AG09319 (cell line): Measurements from ENCODE around the gene ALDH1A1.
"Not testable (repeated sequence)": the region's sequence is repeated elsewhere in the genome, so short reads cannot be mapped to it uniquely, and the experiment has no call there.

Source experiments
- DNase-seq: peaks from one replicate; pipeline ENCODE4 v3.0.0-alpha.2; 2010; ENCODE audit warnings: low read depth; ENCODE audit errors: extremely low read depth
- TF ChIP-seq, protein P1 (sequence below): IDR thresholded peaks from 2 replicates; pipeline ENCODE4 v1.5.1; 2011; ENCODE audit warnings: low read depth, mild to moderate bottlenecking, inconsistent platforms, low read length, moderate library complexity

Gene ALDH1A1

DNA sequence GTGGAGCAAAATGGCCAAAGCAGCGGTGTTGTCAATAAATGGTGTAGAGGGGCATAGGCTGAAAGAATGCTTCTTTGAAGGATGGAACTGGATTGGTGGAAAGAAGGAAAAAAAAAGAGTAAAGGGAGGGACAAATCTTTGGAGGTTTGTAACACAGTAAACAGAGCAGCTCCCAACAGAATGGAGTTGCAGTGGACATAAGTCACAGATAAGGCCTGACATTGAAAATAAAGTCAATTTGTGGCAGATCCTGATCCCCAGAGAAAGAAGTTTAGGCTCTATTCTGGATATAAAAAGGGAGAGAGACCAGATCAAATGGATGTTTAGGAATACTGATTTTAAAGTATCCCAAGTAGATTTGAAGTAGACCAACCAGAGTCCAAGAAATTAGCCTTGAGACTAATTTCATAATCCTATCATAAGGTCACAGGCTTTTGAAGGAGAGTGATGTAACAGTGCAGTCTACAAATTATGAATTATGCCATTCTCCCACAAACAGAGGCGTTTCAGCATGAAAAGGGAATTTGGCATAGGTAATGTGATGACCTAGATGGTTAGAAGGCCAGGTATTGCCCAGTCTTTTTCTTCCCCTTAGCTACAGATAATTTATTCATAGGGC is 8.9 kb downstream of the ALDH1A1 start:
- no peak for DNase-seq

GRCh38 chr9:72942451-72942850 is 10.4 kb downstream of the ALDH1A1 start:
- DNase-seq: no peak
- TF ChIP-seq, protein P1, sequence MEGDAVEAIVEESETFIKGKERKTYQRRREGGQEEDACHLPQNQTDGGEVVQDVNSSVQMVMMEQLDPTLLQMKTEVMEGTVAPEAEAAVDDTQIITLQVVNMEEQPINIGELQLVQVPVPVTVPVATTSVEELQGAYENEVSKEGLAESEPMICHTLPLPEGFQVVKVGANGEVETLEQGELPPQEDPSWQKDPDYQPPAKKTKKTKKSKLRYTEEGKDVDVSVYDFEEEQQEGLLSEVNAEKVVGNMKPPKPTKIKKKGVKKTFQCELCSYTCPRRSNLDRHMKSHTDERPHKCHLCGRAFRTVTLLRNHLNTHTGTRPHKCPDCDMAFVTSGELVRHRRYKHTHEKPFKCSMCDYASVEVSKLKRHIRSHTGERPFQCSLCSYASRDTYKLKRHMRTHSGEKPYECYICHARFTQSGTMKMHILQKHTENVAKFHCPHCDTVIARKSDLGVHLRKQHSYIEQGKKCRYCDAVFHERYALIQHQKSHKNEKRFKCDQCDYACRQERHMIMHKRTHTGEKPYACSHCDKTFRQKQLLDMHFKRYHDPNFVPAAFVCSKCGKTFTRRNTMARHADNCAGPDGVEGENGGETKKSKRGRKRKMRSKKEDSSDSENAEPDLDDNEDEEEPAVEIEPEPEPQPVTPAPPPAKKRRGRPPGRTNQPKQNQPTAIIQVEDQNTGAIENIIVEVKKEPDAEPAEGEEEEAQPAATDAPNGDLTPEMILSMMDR: no peak

More for the DNA sequence above, 8.9 kb downstream of the ALDH1A1 start:
- TF ChIP-seq, protein P1: no peak

GRCh38 chr9:72939581-72939980 is 13.3 kb downstream of the ALDH1A1 start:
- DNase-seq: not testable (repeated sequence)

DNA sequence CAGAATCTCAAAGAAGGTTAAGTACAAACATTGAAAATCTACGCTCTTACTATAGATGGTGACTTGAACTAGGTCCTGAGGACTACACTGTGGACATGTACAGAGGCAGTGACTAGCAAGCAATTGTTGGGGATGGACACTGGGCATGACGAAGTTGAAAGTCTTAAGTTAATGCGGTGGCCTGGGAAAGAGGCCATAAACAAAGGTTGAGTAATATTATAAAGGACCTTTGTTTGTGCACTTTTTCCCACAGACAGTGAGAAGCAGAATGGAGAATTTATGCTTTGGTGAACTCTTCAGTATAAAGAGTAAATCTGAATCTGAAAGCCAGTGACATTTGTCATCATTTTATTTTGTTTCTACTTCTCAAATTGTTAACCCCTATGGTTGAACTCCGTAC is 15.3 kb downstream of the ALDH1A1 start:
- no peak for DNase-seq
- TF ChIP-seq, protein P1: no peak

DNA sequence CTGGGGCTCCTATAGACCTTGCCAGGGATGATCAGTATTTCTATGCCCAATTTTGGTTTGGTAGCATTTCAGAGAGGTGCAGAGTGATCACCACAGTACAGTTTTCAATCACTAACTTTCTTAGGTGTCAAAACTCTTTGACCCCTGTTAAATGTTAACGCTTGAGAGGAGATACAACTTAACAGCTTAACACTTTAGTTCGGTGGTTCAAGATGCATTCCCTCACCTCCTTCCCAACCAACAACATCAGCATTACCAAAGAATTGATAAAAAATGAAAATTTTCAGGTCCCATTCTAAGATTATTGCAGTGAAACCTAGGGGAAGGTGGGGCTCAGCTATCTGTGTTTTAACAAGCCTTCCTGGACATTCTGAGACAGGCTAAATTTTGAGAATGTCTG is 16.2 kb downstream of the ALDH1A1 start:
- no peak for DNase-seq
- TF ChIP-seq, protein P1: no peak

DNA sequence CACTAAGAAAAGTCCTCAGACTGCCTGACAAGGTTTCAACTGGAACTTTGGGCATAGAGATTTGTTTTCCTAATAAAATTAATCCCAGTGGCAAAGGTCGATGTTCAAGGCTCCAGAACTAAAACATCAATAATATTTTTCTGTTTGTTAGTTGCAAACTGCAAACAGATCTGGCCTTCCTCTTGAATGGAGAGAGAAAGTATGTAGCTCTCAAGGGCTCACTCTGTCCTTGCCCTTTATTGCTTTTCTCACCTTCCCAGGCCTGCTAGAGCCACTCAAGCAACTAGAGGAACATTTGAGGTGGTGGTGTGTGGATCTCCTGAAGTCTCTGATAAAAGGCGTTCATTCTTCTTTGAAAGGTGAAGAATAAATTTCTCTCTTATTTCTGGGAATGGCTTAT is 16.6 kb downstream of the ALDH1A1 start:
- no peak for DNase-seq
- TF ChIP-seq, protein P1: no peak

DNA sequence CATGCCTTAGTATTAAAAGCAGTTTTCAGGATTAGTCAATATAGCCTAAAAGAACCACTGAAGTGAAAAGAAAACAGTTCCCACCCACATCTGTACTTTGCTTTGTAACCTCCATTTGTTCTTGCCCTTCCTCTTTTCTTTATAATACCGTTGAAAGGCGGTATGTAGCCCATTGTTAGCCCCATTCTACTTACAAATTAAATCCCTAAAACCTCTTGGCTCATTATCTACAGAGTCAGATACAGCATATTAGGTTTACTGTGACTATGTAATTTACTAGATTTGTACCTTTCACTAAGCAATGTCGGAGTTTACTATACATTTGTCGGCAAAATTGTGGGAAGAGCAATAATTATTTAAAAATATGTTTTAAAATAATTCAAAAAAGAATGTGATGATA is 17.3 kb downstream of the ALDH1A1 start:
- no peak for DNase-seq
- TF ChIP-seq, protein P1: no peak
